PC-9 (cell line): ENCODE measurements around the gene LRCOL1. TPM values are rescaled to one million over a fixed set of nuclear protein-coding genes. Genes with fewer than 3 reads are reported as not detected.
A peak's percentile ranks its signal among the peaks of the same experiment; 100 is the strongest.

Source experiments
- BruUV-seq: library from RNA; stranded (reverse); fragments of 400-500 nt; replicated peaks from 2 replicates; lab custom pipeline; 2021; lab: Mats Ljungman, UMichigan
- CTCF ChIA-PET: fragments of 300-600 bp; sonication (Branson Sonifier 250); formaldehyde crosslinking; loops from one replicate; lab custom pipeline; 2022; ENCODE audit warnings: antibody characterized with exemption; lab: Charles Lee
- POLR2A ChIA-PET: fragments of 300-600 bp; sonication (Branson Sonifier 250); formaldehyde crosslinking; loops from one replicate; lab custom pipeline; 2022; ENCODE audit warnings: antibody characterized with exemption; ENCODE audit not compliant: unreplicated experiment; lab: Charles Lee
- DNase-seq, 2 experiments: peaks; one replicate each; pipeline versions ENCODE4 v3.0.0 to v3.0.0-alpha.2; 2015 to 2022; ENCODE audit warnings: mixed read lengths in 1 of 2
- H2AFZ ChIP-seq: fragments of 200-600 bp; sonication (generic); 2 replicates; pipeline ENCODE4 v1.8.1; 2017; ENCODE audit warnings: antibody characterized with exemption
- H3F3A ChIP-seq: fragments of 200-600 bp; sonication (generic); 2 replicates; pipeline ENCODE4 v1.8.1; 2017; ENCODE audit warnings: antibody characterized with exemption, mild to moderate bottlenecking, low read depth; ENCODE audit not compliant: insufficient read depth
- H3K27ac ChIP-seq: fragments of 200-600 bp; sonication (generic); 2 replicates; pipeline ENCODE4 v1.6.1; 2016; ENCODE audit warnings: mixed run types
- H3K27me3 ChIP-seq: fragments of 200-600 bp; sonication (generic); 2 replicates; pipeline ENCODE4 v1.6.1; 2016; ENCODE audit warnings: low read depth, mixed run types; ENCODE audit not compliant: insufficient read depth
- H3K36me3 ChIP-seq: fragments of 200-600 bp; sonication (generic); 2 replicates; pipeline ENCODE4 v1.6.1; 2016; ENCODE audit warnings: low read depth, mixed run types
- H3K4me1 ChIP-seq: fragments of 200-600 bp; sonication (generic); replicated peaks from 2 replicates; pipeline ENCODE4 v1.6.1; 2016; ENCODE audit warnings: mixed run types; ENCODE audit not compliant: insufficient read depth
- H3K4me2 ChIP-seq: fragments of 200-600 bp; sonication (generic); 2 replicates; pipeline ENCODE4 v1.6.1; 2017; ENCODE audit warnings: mixed run types
- H3K4me3 ChIP-seq: fragments of 200-600 bp; sonication (generic); 2 replicates; pipeline ENCODE4 v1.6.1; 2016; ENCODE audit warnings: mixed run types
- H3K79me2 ChIP-seq: fragments of 200-600 bp; sonication (generic); 2 replicates; pipeline ENCODE4 v1.6.1; 2017; ENCODE audit warnings: low read depth, mixed run types
- H3K9me2 ChIP-seq: fragments of 200-600 bp; sonication (generic); 2 replicates; pipeline ENCODE4 v1.8.1; 2017; ENCODE audit warnings: mild to moderate bottlenecking; ENCODE audit not compliant: insufficient read depth
- H3K9me3 ChIP-seq: fragments of 200-600 bp; sonication (generic); 2 replicates; pipeline ENCODE4 v1.8.1; 2016; ENCODE audit warnings: low read depth; ENCODE audit not compliant: insufficient read depth
- H4K20me1 ChIP-seq: fragments of 200-600 bp; sonication (generic); 2 replicates; pipeline ENCODE4 v1.8.1; 2017; ENCODE audit not compliant: insufficient read depth
- CTCF ChIP-seq: fragments of 200-600 bp; sonication (generic); conservative IDR thresholded peaks from 2 replicates; pipeline ENCODE4 v1.6.1; 2017; ENCODE audit warnings: mixed run types, antibody characterized with exemption, mild to moderate bottlenecking, moderate library complexity
- EZH2 ChIP-seq: fragments of 200-600 bp; sonication (generic); IDR thresholded peaks from 2 replicates; pipeline ENCODE4 v1.8.0; 2017; ENCODE audit warnings: antibody characterized with exemption, low read depth
- intact Hi-C: fragments of 100-400 bp; cut with micrococcal nuclease; formaldehyde crosslinking; loops from one replicate; pipeline ENCODE4 v1.10.0; 2022; ENCODE audit not compliant: unreplicated experiment
- total RNA-seq: library from RNA; stranded (reverse); gene quantifications from 2 replicates; pipeline ENCODE4 v1.2.3, GENCODE V29; 2021

The LRCOL1 gene
- total RNA-seq, 1 experiment from 2014 or later, result not detected

- Histone ChIP-seq H4K20me1 (no peaks in the 10 kb centered on the region), H3K9me2 (no peaks in the 10 kb centered on the region), H3K4me1 (no peaks in the 10 kb centered on the region), H3K4me3 (no peak overlapping the region), H3K4me2 (no peak overlapping the region), H2AFZ (no peak overlapping the region), H3K9me3 (no peaks in the 10 kb centered on the region), H3K27me3 (no peaks in the 10 kb centered on the region), H3K27ac (no peak overlapping the region), H3K79me2 (no peaks in the 10 kb centered on the region), H3F3A (no peaks in the 10 kb centered on the region; the same call in 1 of the 2 replicates), H3K36me3 (peaks cover 6% of the 10 kb centered on the region; the same call in 1 of the 2 replicates)
- POLR2A ChIA-PET, result no interaction called here
- CTCF ChIA-PET, result interaction anchor here (0.5 to 0.6 kb wide), 2 partner anchors 231 to 485 kb away, joined by 3 to 13 read pairs; no protein-coding TSS in a partner anchor
- no peak for TF ChIP-seq EZH2
- peak; percentile 83 for TF ChIP-seq CTCF
- intact Hi-C loops, result loop anchor here (1.0 kb wide), 1 partner anchor 38 kb away; no protein-coding TSS in a partner anchor
- DNase-seq, result peak in 1 of 2 experiments; percentile 41
- no TSS peak for BruUV-seq
Measured at GRCh38 chr12:132638541-132639408, 28.4 kb upstream of the LRCOL1 start.

DNA sequence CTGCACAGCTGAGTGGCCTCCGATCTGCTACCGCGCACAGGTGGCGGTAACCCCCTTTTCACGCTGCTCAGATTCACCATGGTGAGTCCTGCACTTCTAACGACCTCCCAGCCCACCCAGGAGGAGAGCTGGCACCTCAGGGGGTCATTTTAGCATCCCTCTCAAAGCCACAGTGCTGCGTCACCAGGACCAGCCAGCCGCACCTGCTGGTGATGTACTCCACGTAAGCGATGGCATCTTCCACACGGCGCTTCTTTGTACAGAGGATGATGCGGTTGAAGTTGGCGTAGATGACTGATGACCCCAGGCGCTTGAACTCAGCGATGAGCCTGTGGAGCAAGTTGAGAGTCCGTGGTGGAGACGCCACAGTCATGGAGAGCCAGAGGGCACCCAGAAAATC lies 27.4 kb upstream of the LRCOL1 start:
- ChIA-PET CTCF (no interaction called here), POLR2A (no interaction called here)
- intact Hi-C loops, result loop anchor here (1.0 kb wide), 1 partner anchor 38 kb away; no protein-coding TSS in a partner anchor
- no peak overlapping the region for H3K4me2 ChIP-seq
- H3F3A ChIP-seq, result no peaks in the 10 kb centered on the region; the same call in 1 of the 2 replicates
- no TSS peak for BruUV-seq
- H3K9me2 ChIP-seq, result no peaks in the 10 kb centered on the region
- DNase-seq, result no peak
- H3K4me3 ChIP-seq, result no peak overlapping the region
- H3K9me3 ChIP-seq, result no peaks in the 10 kb centered on the region
- peaks cover 6% of the 10 kb centered on the region; the same call in 1 of the 2 replicates for H3K36me3 ChIP-seq
- no peaks in the 10 kb centered on the region for H4K20me1 ChIP-seq
- no peak overlapping the region for H3K27ac ChIP-seq
- no peaks in the 10 kb centered on the region for H3K4me1 ChIP-seq
- H3K79me2 ChIP-seq, result no peaks in the 10 kb centered on the region
- no peak for TF ChIP-seq CTCF
- no peak for TF ChIP-seq EZH2
- no peak overlapping the region for H2AFZ ChIP-seq
- no peaks in the 10 kb centered on the region for H3K27me3 ChIP-seq

GRCh38 chr12:132635076-132635955 lies 24.9 kb upstream of the LRCOL1 start:
- Histone ChIP-seq H3F3A (no peaks in the 10 kb centered on the region; the same call in 1 of the 2 replicates), H3K4me2 (no peak overlapping the region), H3K9me3 (no peaks in the 10 kb centered on the region), H3K36me3 (peaks cover 12% of the 10 kb centered on the region), H4K20me1 (no peaks in the 10 kb centered on the region), H3K27ac (no peak overlapping the region), H2AFZ (no peak overlapping the region), H3K79me2 (no peaks in the 10 kb centered on the region), H3K27me3 (no peaks in the 10 kb centered on the region), H3K4me1 (no peaks in the 10 kb centered on the region), H3K4me3 (no peak overlapping the region), H3K9me2 (no peaks in the 10 kb centered on the region)
- TF ChIP-seq CTCF (no peak), EZH2 (no peak)
- ChIA-PET POLR2A (interaction anchor here (0.5 kb wide), 1 partner anchor 704 kb away, joined by 6 read pairs; no protein-coding TSS in a partner anchor), CTCF (no interaction called here)
- BruUV-seq, result no TSS peak
- no peak for DNase-seq
- intact Hi-C loops, result no loop called here
